Endometrial microvascular endothelial cells (primary cell): ENCODE measurements around the gene MAN2B2. TPM values are rescaled to one million over a fixed set of nuclear protein-coding genes. Genes with fewer than 3 reads are reported as not detected.

Experiments used
- in situ Hi-C: cut with HindIII; loops from 2 replicates; pipeline ENCODE4 v1.10.0; 2017; ENCODE audit warnings: low sequenced_read_pairs, low pct_unique_long_range_greater_than_20kb; ENCODE audit errors: inconsistent ontology term
- total RNA-seq: library from RNA; depleted of rRNA; stranded (reverse); fragments of >200 nt; gene quantifications from one replicate; pipeline ENCODE4 v1.2.3, GENCODE V29; 2015; ENCODE audit errors: inconsistent ontology term

The MAN2B2 gene
- total RNA-seq, 1 donor from 2014 or later: 20.4 TPM

DNA sequence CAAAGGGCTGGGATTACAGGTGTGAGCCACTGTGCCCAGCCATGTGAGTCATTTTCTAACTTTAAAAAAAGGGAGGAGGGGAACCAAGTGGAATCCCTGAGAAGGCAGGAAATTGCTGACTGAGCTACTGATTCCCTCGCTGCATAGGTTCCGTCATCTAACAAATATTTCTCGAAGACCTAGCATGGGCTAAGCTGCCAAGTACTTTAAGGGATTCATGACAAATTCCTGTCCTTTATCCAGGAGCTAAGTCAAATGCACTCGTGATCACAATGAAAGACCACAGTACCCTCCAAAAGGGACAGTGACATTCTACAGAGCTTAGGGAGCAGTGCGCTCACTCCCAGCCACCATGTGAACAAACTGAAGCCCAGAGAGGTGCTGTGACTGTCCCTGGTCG, 33.2 kb upstream of the MAN2B2 start:
- in situ Hi-C loops: no loop called here

DNA sequence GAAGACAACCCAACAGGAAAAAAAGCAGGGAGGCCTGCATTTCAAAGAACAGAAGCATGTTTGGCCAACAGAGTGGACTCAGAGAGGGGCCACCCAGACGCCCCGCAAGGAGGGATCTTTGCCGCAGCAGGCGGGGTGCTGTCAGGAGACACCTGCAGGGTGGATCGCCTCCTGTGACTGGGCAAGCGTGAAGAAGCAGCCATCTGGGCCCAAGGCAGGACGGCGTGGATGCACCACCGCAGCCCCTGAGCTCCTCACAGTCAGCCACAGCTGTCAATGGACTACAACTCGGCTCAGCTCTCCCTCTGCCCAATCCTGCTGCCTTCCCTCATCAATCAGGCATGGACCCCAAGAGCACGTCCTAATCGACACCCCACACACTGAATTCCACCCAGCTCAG, 32.0 kb upstream of the MAN2B2 start:
- in situ Hi-C loops: no loop called here

DNA sequence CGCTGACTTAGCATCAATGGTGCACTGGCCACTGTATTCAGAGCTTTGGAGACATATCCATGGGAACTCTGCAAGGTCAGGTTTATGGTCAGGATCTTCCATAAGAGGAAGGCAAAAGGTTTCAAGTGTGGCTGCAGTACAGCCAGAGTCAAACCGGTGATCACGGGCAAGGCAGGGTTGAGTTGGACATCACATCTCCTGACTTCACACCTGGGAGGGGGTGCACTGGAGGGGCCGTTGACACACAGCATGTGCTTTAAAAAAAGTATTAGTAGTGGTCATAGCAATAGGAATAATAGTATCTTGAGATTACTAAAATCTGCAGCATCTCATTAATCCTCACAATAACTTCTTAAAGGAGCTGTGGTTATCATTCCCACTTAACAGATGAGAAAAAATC, 28.9 kb upstream of the MAN2B2 start:
- in situ Hi-C loops: no loop called here

DNA sequence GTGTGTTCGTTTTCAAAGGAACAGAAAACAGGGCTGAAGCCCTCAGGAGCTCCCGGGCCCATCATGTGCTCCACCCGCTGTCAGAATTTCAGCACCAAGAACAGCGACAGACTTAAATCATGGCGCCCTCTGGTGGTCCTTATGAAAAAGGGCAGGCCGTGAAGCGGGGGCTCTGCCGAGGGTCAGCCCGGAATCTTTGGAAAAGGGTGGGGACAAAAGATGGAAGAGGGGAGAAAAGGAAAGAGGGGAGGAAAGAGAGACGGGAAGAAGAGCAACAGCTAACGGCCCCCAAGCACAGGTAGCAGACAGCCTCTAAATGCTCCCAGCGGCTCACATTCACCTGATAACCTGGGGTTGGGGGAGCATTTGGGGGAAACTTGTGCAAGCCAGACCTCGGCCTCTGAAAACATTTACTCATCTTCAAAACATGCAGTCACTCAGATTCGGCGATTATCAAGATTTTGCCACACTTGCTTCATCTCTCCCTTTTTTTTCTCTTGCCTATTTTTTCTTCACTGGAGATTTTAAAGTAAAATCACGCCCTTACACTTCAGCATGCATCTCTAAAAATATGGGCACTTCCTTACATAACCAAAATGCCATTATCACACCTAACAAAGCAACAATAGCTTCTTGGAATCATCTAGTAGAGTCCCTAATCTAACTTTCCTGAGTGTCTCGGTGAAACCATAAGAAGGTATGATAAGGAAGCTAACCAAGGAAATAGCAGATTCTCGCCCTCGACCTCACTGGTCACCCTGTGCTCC, 28.1 kb upstream of the MAN2B2 start:
- in situ Hi-C loops: no loop called here

DNA sequence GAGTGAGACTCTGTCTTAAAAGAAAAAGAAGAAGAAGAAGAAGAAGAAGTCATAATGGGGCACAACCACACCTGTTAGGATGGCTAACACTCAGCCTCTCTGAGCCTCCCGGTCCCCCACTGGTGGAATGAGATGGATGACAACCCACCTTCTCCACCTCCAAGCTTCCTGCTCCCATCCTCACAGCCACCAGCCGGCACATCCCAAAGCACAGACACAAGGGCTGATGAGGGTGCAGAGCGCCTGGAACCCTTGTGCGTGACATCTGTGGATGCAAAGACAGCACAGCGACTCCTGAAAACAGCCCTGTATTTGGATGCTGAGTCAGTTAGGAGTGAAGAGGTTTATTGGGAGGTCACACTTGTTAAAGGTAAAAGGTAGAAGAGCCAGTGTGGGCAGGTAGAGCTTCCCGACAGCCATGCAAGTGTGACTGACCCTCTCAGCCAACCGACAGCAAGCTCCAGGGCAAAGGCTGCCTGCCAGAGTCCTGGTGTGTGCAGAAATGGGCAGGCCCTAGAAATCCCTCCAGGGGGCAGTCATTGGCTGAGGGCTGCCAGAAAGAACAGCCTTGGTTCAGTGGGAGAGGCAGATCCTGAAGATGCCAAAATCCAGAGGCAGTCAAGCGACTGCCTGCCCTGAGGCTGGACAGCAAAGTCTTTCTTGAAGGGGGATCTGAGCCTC, 26.6 kb upstream of the MAN2B2 start:
- in situ Hi-C loops: no loop called here

DNA sequence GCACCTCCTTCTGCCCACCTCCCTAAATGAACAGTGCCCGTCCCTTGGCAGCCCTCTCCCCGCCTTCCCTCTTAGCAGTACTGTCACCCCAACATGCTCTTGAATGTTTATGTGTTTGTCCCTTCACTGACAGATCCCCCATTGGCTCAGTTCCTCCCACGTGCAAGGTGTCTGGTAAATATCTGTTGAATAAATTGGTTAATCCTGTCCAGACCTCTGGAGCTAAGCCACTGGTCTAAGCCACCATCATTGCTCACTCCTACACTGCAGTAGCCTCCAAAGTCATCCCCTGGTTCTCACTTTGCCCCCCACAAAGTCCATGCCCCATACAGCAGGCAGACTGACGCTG, 26.1 kb upstream of the MAN2B2 start:
- in situ Hi-C loops: no loop called here

DNA sequence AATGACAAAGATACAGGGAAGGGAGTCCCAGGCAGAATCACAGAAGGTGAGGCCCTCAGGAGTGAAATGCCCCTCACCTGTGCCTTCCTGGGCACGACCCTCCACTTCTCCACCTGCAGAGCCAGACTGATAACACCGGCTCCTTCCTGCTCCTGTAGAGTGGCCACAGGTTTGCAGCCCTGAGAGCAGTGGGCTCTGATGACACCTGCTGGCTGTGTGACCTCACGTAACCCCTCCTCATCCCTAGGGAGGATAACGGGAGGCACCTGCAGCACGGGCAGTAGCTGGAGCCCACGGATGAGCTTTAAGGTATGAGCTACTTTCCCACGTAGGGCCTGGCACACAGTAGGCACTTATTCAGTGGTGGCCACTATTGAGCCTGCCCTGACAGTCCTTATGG, 25.5 kb upstream of the MAN2B2 start:
- in situ Hi-C loops: no loop called here

DNA sequence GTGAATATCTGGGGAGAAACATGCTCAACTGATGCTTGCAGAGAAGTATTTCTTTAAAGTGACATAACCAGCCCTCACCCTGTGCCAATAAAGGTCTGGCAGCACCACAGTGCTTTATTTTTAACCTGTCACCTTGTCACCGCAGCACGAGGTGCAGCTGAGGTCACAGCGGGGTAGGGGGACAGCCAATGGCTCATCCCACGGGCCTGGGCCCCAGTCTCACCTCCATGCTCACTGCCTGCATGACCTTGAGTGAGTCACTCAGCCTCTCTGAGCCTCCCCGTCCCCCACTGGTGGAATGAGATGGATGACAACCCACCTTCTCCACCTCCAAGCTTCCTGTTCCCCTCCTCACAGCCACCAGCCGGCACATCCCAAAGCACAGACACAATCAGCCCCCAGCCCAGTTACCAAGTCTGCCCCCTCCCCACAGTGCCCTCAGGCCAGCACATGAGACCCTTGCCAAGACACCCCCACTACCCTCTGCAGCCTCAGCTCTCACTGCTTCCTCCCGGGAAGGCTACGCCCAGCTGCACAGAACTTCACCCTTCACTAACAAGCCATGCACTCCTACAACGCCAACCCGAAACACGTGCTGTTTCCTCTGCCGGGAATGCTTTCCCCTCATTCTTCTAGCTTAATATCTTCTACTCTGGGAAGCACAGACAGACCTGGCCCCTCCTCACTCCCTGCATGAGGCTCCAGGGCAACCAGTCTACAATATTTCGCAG, 24.9 kb upstream of the MAN2B2 start:
- in situ Hi-C loops: no loop called here

DNA sequence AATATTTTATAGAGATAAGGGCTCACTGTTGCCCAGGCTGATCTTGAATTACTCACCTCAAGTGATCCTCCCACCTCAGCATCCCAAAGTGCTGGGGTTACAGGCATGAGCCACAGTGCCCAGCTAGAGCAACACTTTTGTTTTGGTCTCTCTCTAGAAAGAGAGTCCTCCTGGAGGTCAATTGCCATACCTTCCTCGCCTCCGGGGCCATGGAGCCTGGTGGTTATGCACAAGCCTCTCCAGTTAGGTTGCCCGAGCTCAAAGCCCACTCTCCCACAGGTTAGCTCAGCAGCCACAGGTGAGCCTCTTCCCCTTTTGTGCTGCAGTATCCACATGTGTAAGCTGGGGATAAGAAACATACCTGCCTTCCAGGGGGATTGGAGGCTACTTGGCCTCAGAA, 24.2 kb upstream of the MAN2B2 start:
- in situ Hi-C loops: no loop called here

DNA sequence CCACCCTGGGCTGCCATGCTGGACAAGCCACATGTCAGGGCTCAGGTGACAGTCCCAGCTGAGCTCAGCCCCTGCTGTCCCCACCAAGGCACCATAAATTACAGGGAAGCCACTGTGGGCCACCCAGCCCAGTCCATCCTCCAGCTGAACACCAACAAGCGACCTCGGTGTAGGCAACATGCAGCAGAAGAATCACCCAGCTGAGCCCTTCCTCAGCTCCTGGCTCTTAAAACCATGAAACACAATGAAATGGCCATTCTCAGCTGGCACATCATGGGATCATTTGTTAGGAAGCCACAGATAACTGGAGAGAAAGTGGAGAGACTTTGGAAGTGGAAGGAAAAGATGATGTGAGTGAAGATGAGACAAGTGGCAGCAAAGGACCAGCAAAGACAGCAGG, 23.3 kb upstream of the MAN2B2 start:
- in situ Hi-C loops: no loop called here

DNA sequence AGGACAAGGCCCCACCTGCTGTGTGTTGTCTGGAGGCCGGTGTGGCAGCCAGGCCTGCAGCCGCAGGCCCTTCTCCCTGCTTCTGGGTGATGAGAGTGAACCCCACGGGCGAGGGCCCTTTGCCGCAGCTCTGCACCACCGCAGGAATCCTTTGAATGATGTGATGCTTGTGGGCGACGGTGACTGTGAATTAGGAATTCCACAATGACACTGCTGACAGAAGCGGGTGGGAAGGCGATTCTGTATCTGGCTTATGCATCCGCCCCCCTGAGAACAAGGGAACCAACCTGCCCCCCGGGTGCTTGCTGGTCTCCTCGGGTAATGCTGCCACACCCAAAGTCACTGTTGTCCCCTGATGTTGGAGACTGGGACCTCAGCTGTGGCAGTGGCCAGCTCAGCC, 19.5 kb upstream of the MAN2B2 start:
- in situ Hi-C loops: no loop called here

DNA sequence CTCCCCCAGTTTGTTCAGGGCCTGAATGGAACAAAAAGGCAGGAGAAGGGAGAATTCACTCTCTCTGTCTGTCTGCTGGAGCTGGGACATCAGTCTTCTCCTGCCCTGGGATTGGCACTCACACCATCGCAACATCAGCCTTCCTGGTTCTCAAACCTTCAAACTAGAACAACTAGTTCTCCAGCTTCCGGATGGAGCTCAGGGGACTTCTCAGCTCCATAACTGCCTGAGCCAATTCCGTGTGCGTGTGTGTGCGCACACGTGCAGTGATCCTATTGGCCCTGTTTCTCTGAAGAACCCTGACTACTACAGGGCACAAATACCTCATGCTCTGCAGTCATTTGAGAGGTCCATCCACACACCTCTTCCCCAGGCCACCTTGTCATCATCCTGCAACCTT, 18.7 kb upstream of the MAN2B2 start:
- in situ Hi-C loops: no loop called here

DNA sequence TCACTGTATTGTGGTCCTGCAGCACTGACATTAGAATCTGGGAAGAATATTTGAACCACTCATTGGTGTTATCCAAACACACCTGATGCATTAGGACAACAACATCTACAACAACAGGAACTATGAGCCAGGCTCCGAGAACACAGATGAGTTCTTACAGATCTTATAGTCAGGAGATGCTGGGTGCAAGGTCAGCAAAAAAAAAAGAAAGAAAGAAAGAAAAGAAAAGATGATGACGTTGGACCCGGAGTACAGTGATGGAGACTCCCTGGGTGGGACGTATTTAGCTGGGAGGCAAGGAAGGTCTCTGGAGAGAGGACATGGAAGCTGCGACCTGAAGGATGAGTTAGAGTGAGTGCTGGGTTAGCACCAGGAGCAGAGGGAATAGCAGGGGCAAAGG, 17.8 kb upstream of the MAN2B2 start:
- in situ Hi-C loops: no loop called here

DNA sequence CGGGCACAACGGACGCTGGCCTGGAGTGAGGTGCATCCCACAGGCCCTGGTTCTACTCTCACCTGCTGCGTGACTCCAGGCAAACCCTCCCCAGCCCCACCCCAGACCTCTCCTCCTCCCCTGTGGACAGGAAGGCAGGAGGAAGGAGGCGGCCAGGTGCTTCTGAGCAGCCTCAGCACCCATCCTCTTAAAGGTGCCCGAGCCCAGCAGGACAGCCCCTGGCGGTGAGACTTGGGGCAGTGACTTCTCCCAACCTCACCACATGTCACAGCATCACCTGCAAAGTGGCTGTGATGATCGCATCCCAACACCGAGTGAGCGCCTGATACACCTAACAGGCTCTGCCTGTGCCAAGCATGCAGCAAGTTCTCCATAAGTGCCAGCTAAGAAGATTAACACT, 17.1 kb upstream of the MAN2B2 start:
- in situ Hi-C loops: no loop called here

DNA sequence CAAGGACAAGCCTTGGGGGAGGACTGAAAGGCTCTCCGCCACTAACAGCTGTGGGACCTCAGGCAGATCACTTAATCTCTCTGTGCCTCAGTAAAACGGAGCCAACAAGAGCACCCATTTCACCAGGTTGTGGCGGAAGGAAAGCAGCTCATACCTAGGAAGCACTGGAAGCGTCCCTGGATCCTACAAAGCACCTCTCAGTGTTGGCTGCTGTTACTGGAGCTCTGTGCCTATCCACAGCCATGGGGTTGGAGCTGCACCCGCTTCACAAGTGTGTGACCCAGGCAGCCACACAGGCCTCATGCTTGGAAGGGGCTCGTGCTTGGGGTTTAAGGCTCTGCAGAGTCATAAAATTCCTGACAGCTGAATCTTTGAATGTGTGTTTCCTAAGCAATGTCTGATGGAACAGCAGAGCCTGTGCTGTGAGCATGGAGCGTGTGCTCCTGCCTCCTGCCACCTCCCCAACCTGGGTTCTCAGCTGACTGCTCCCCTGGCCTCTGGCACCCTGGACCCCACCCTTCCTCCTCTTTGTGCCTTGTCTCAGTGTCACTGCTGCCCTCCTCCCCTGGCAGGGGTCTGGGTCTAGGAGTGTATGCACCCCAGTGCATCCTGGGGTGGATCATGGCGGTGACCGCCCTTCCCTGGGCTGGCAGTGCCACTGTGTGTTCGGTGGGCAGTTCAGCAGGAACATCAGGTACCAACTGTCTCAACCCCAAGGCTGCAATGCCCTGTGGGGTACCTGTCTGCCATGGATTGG, 14.4 kb upstream of the MAN2B2 start:
- in situ Hi-C loops: no loop called here

DNA sequence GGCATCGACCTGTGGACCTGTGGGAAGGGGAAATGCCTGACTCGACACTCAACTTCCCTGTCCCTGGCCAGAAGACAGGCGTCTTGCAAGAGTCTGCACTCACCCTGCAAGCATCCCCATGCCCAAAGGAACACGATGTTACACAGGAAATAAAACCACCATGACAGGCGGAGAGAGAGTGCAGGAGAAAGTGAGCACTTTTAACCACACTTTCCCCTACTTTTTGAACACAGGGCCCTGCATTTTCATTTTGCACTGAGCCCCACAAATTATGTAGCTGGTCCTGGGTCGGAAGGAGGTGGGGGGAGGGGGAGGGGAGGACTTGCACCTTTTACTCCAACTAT, 13.8 kb upstream of the MAN2B2 start:
- in situ Hi-C loops: no loop called here

DNA sequence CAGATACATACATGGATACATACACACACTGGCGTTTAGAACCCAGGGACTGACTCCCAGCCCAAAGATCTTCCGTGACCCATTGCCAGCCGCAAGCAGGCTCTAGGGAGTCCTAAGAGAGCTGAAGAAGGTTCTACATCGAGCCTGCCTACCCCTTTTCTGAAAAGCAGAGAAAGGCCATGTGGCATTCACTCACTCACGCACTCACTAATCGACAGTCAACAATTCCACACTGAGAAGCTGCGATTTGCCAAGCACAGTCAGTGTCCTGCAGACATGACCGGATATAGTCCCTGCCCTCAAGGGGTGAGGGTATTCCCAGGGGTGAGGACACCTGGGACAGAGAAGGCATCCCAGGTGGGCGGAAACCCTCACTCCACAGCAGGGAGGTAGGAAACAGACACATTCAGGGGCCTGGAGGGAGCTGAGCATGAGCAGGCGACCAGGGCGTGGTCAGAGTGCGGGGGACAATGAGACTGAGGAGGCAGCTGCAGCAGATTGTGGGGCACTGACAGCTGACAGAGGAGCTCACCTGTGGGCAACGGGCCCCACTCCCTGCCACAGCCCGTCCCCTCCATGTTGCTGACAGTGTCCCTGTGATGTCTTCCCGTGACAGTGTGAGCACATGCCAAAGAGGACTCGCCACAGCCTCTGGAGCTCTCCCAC, 13.2 kb upstream of the MAN2B2 start:
- in situ Hi-C loops: no loop called here

DNA sequence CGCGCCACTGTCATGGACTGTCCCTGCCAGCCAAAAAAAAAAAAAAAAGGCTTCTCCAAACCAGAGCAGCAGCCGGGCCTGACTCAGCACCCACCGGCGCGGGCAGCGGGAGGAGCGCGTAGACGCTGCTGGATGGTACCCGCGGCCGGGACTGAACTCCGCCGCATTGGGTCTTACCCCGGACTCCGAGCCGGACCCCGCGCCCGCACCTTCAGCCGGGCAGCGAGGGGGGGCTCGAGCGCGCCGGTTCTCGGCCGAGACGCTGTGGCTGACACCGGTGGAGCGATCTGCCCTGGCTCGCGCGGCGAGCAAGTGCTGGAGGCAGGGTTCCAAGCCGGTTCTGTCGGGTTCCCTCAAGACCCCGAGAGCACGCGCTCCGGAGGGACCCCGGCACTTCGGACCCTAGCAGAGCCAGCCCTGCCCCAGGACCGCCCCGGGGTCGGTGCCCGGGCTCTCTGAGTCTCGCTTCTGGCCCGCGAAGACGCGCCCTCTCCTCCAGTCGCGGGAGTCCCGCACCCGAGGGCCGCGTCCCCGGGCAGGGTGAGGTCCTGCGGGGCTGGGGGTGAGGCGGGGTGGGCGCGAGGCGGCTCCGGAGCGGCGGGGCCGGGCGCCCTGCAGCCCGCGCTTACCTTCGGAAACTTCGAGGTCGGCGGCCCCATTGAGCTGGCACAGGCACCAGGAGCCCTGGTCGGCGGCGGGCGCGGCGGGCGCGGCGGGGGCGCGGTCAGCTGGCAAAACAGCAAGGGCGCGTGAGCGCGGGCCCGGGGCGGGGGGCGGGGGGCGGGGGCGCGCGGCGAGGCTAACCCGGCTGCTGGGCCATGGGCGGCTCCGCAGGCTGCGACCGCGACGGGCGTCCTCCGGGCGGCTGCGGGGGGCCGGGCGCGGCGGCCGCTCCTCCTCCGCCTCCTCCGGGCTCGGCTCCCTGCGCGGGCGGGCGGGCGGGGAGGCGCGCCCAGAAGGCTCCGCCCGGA, 11.8 kb upstream of the MAN2B2 start:
- in situ Hi-C loops: no loop called here
